ENCODE results near the gene ZDHHC6. TPM values are rescaled to one million over a fixed set of nuclear protein-coding genes. Genes with fewer than 3 reads are reported as not detected.

ZDHHC6 gene
- polyA plus RNA-seq, 3 donors = 34.0 to 39.2 (median 39.0) TPM

DNA sequence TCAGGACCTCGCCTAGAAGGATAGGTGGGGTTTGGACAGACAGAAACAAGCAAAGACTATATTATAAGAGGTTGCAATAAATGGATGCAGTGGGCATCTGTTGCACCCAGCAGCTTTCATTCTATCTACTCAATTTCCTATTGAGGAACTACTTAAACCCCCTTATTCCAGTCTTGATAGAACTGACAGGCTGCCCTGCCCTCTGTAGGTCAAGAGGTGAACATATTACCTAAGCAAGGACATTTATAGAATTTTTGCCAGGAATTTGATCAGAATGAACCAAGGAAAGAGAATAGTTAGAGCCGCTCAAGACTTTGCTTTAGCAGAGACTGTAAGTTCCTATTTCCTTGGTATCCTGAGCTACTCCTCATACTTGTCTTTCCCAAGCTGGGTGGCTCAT lies 9.8 kb upstream of the ZDHHC6 start:
- intact Hi-C loops (cut with micrococcal nuclease) = no loop called here
- H3K36me3 Mint-ChIP-seq = peaks cover 12 to 18% of the 10 kb centered on the region in 2 donors
- peak; percentile 9 for TF ChIP-seq CTCF (IDR thresholded peaks at IDR 0.05)
- H3K4me1 ChIP-seq (ENCODE audit: control insufficient read depth in 1 of 2, insufficient read depth in 2 of 2, low read length in 2 of 2) = no peaks in the 10 kb centered on the region
- H3K27ac Mint-ChIP-seq = no peak overlapping the region
- no peak overlapping the region for H3K4me2 ChIP-seq (replicated peaks; ENCODE audit: extremely low read depth, low read length, poor library complexity, severe bottlenecking)
- H3K9ac ChIP-seq (ENCODE audit: insufficient read depth, low read length, poor library complexity, severe bottlenecking) = no peak overlapping the region
- WGBS (ENCODE audit: insufficient coverage) = 100% methylated on average over 2 of the region's 2 CpGs
- H3K27me3 Mint-ChIP-seq (ENCODE audit: low read depth in 3 of 3) = no peaks in the 10 kb centered on the region
- peaks cover 1% of the 10 kb centered on the region for H3K4me1 Mint-ChIP-seq
- H3K9me3 ChIP-seq (replicated peaks in 1 of 2; ENCODE audit: control insufficient read depth in 1 of 2, insufficient read depth in 1 of 2, low read length in 2 of 2) = no peaks in the 10 kb centered on the region
- H3K79me2 ChIP-seq (ENCODE audit: insufficient read depth, low read length) = peaks cover 26% of the 10 kb centered on the region
- H3K27ac ChIP-seq (ENCODE audit: low read depth in 1 of 2, low read length in 2 of 2) = no peak overlapping the region
- peaks cover 65% of the 10 kb centered on the region for H4K20me1 ChIP-seq (ENCODE audit: insufficient read depth, low read length)
- H3K4me3 ChIP-seq (replicated peaks in 1 of 3; ENCODE audit: low read depth in 2 of 3, low read length in 3 of 3) = no peak overlapping the region
- no peaks in the 10 kb centered on the region for H3K9me3 Mint-ChIP-seq
- no peak for DNase-seq
- no peak overlapping the region for H2AFZ ChIP-seq (ENCODE audit: insufficient read depth, low read depth, low read length, poor library complexity, severe bottlenecking)
- peaks cover 6 to 21% of the 10 kb centered on the region in 2 donors for H3K36me3 ChIP-seq (replicated peaks in 1 of 2; ENCODE audit: control insufficient read depth in 1 of 2, insufficient read depth in 2 of 2, low read length in 2 of 2)
- H3K27me3 ChIP-seq (ENCODE audit: control insufficient read depth in 2 of 2, insufficient read depth in 2 of 2, low read length in 2 of 2) = no peaks in the 10 kb centered on the region
- no peak overlapping the region for H3K4me3 Mint-ChIP-seq

DNA sequence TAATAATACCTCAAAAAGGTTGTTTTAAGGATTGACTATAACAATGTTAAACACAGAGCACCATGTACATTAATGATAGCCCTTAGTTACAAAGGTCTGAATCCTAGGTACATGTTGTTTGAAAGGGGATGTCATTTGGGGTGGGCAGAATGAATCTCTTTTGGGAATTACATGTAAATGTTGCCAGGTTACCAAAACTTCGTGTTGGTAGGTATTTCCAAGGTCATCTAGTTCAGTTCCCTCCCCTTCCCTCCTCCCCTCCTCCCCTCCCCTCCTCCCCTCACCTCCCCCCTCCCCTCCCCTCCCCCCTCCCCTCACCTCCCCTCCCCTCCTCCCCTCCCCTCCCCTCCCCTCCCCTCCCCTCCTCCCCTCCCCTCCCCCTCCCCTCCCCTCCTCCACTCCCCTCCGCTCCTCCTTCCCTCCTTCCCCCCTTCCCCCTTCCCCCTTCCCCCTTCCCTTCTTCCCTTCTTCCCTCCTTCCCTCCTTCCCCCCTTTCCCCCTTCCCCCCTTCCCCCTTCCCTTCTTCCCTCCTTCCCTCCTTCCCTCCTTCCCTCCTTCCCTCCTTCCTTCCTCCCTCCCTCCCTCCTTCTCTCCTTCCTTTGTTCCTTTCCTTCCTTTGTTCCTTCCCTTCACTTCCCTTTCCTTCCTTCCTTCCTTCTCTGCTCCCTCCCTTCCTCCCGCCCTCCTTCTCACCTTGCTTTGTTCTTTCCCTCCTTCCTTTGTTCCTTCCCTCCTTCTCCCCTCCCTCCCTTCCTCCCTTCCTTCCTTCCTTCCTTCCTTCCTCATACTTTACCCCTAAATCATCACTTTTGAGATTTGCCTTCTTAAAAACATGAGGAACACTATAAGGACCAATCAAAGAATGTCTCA lies 8.4 kb upstream of the ZDHHC6 start:
- no peak for TF ChIP-seq CTCF (IDR thresholded peaks at IDR 0.05)
- H3K27ac Mint-ChIP-seq = no peak overlapping the region
- H3K27me3 Mint-ChIP-seq (ENCODE audit: low read depth in 3 of 3) = no peaks in the 10 kb centered on the region
- H3K4me1 ChIP-seq (ENCODE audit: control insufficient read depth in 1 of 2, insufficient read depth in 2 of 2, low read length in 2 of 2) = no peaks in the 10 kb centered on the region
- intact Hi-C loops (cut with micrococcal nuclease) = no loop called here
- no peak overlapping the region for H3K27ac ChIP-seq (ENCODE audit: low read depth in 1 of 2, low read length in 2 of 2)
- no peak overlapping the region for H2AFZ ChIP-seq (ENCODE audit: insufficient read depth, low read depth, low read length, poor library complexity, severe bottlenecking)
- H3K4me2 ChIP-seq (replicated peaks; ENCODE audit: extremely low read depth, low read length, poor library complexity, severe bottlenecking) = no peak overlapping the region
- DNase-seq = no peak
- no peaks in the 10 kb centered on the region for H3K9me3 Mint-ChIP-seq
- no peaks in the 10 kb centered on the region for H3K9me3 ChIP-seq (replicated peaks in 1 of 2; ENCODE audit: control insufficient read depth in 1 of 2, insufficient read depth in 1 of 2, low read length in 2 of 2)
- peaks cover 0 to 16% of the 10 kb centered on the region in 2 donors for H3K36me3 ChIP-seq (replicated peaks in 1 of 2; ENCODE audit: control insufficient read depth in 1 of 2, insufficient read depth in 2 of 2, low read length in 2 of 2)
- H3K79me2 ChIP-seq (ENCODE audit: insufficient read depth, low read length) = peaks cover 40% of the 10 kb centered on the region
- H3K9ac ChIP-seq (ENCODE audit: insufficient read depth, low read length, poor library complexity, severe bottlenecking) = no peak overlapping the region
- H4K20me1 ChIP-seq (ENCODE audit: insufficient read depth, low read length) = peaks cover 76% of the 10 kb centered on the region
- WGBS (ENCODE audit: insufficient coverage) = 90% methylated on average over 1 of the region's 3 CpGs
- H3K4me1 Mint-ChIP-seq = peaks cover 4% of the 10 kb centered on the region
- H3K27me3 ChIP-seq (ENCODE audit: control insufficient read depth in 2 of 2, insufficient read depth in 2 of 2, low read length in 2 of 2) = no peaks in the 10 kb centered on the region
- H3K4me3 Mint-ChIP-seq = no peak overlapping the region
- H3K4me3 ChIP-seq (replicated peaks in 1 of 3; ENCODE audit: low read depth in 2 of 3, low read length in 3 of 3) = no peak overlapping the region
- peaks cover 9 to 11% of the 10 kb centered on the region in 2 donors for H3K36me3 Mint-ChIP-seq

Data from CD14-positive monocyte (primary cell).